GM12878 (cell line): ENCODE results near the gene GAPDHS. TPM values are rescaled to one million over a fixed set of nuclear protein-coding genes. Genes with fewer than 3 reads are reported as not detected.

Experiments used
- ATAC-seq: fragments of 200-7000 bp; cut with Tn5 transposase; 3 replicates; pipeline ENCODE4 v1.9.1; 2020; ENCODE audit warnings: mild to moderate bottlenecking, moderate library complexity
- BruUV-seq: library from RNA; stranded (reverse); fragments of 400-500 nt; replicated peaks from 2 replicates; lab custom pipeline; 2021; lab: Mats Ljungman, UMichigan
- CTCF ChIA-PET: fragments of 300-600 bp; sonication (Branson Sonifier 250); formaldehyde crosslinking; extraction: SDS; loops from one replicate; lab custom pipeline; 2021; ENCODE audit warnings: inconsistent platforms; lab: Yijun Ruan, JAX
- POLR2A ChIA-PET: fragments of 350-600 bp; formaldehyde crosslinking; extraction: SDS; loops from one replicate; lab custom pipeline; 2021; ENCODE audit warnings: inconsistent platforms; lab: Charles Lee
- RAD21 ChIA-PET: fragments of 300-600 bp; sonication (Branson Sonifier 250); formaldehyde crosslinking; loops from one replicate; lab custom pipeline; 2023; ENCODE audit warnings: antibody characterized with exemption; ENCODE audit not compliant: unreplicated experiment; lab: Charles Lee
- SMC1A ChIA-PET: fragments of 300-600 bp; sonication (Branson Sonifier 250); formaldehyde crosslinking; loops from one replicate; lab custom pipeline; 2023; ENCODE audit not compliant: unreplicated experiment, uncharacterized antibody; lab: Charles Lee
- DNase-seq: peaks from one replicate; pipeline ENCODE4 v3.0.0-alpha.2; 2011; ENCODE audit warnings: low read depth, low spot score
- FAIRE-seq: peaks from 3 replicates; lab custom pipeline; 2011; peaks lifted over from hg19 to GRCh38; lab: Jason Lieb, UNC
- H2AFZ ChIP-seq: 2 replicates; pipeline ENCODE4 v1.6.0; 2011; ENCODE audit warnings: low read depth, low read length, control low read depth; ENCODE audit not compliant: control insufficient read depth
- H3K27ac ChIP-seq: 2 replicates; pipeline ENCODE4 v1.5.1; 2011; ENCODE audit warnings: control low read depth; ENCODE audit not compliant: control insufficient read depth, insufficient read depth
- H3K27me3 ChIP-seq, 2 experiments: replicated peaks in 1 of 2; 2 replicates each; pipeline versions ENCODE4 v1.6.0 to v1.6.1; 2011; ENCODE audit warnings: low read length in 1 of 2; ENCODE audit not compliant: control insufficient read depth in 2 of 2, insufficient read depth in 2 of 2
- H3K36me3 ChIP-seq, 2 experiments: 2 replicates each; pipeline ENCODE4 v1.5.1; 2011; ENCODE audit warnings: low read length in 1 of 2; ENCODE audit not compliant: control insufficient read depth in 2 of 2, insufficient read depth in 2 of 2
- H3K4me1 ChIP-seq: 2 replicates; pipeline ENCODE4 v1.6.1; 2011; ENCODE audit warnings: mild to moderate bottlenecking, low read length, moderate library complexity, mixed read lengths; ENCODE audit not compliant: control insufficient read depth, insufficient read depth
- H3K4me2 ChIP-seq: 2 replicates; pipeline ENCODE4 v1.6.0; 2011; ENCODE audit warnings: control low read depth; ENCODE audit not compliant: control insufficient read depth, insufficient read depth
- H3K4me3 ChIP-seq: fragments of 200-600 bp; sonication (generic); 2 replicates; pipeline ENCODE4 v1.5.1; 2016
- H3K79me2 ChIP-seq: 2 replicates; pipeline ENCODE4 v1.6.0; 2011; ENCODE audit warnings: low read length; ENCODE audit not compliant: control insufficient read depth, insufficient read depth
- H3K9ac ChIP-seq: 2 replicates; pipeline ENCODE4 v1.8.0; 2011; ENCODE audit warnings: low read length, control low read depth, mixed read lengths; ENCODE audit not compliant: control insufficient read depth, insufficient read depth
- H3K9me3 ChIP-seq: replicated peaks from 3 replicates; pipeline ENCODE4 v1.5.1; 2011; ENCODE audit warnings: mild to moderate bottlenecking, low read length; ENCODE audit not compliant: control insufficient read depth, insufficient read depth
- H4K20me1 ChIP-seq: 2 replicates; pipeline ENCODE4 v1.6.0; 2011; ENCODE audit not compliant: control insufficient read depth, insufficient read depth
- BHLHE40 ChIP-seq, 2 experiments: fragments of 450-650 bp in 1 of 2; IDR thresholded peaks; 2 replicates each; pipeline ENCODE4 v1.6.1; 2011 to 2017; ENCODE audit warnings: low read depth in 2 of 2, borderline replicate concordance in 1 of 2, improper control_type of control experiment in 1 of 2, low read length in 1 of 2, mild to moderate bottlenecking in 1 of 2
- CHD2 ChIP-seq: IDR thresholded peaks from 2 replicates; pipeline ENCODE4 v1.6.1; 2011; ENCODE audit warnings: low read depth, low read length, improper control_type of control experiment, borderline replicate concordance
- EED ChIP-seq: sonication (generic); IDR thresholded peaks from 2 replicates; pipeline ENCODE4 v1.6.1; 2016; ENCODE audit warnings: antibody characterized with exemption, low read depth
- ESRRA ChIP-seq: IDR thresholded peaks from 2 replicates; pipeline ENCODE4 v1.6.1; 2012; ENCODE audit warnings: mild to moderate bottlenecking, low read length, improper control_type of control experiment
- MEF2A ChIP-seq: IDR thresholded peaks from 2 replicates; pipeline ENCODE4 v1.6.1; 2011; ENCODE audit warnings: low read depth, mild to moderate bottlenecking, low read length, moderate library complexity; ENCODE audit not compliant: insufficient read depth
- MTA3 ChIP-seq: IDR thresholded peaks from 2 replicates; pipeline ENCODE4 v1.6.1; 2012; ENCODE audit warnings: low read length, inconsistent platforms, borderline replicate concordance
- NR2F1 ChIP-seq: fragments of 450-650 bp; conservative IDR thresholded peaks from 2 replicates; pipeline ENCODE4 v1.6.1; 2017; ENCODE audit warnings: mild to moderate bottlenecking
- SREBF2 ChIP-seq: IDR thresholded peaks from 2 replicates; pipeline ENCODE4 v1.6.1; 2012; ENCODE audit warnings: mild to moderate bottlenecking, low read length
- YY1 ChIP-seq: IDR thresholded peaks from 2 replicates; pipeline ENCODE4 v1.6.1; 2011; ENCODE audit warnings: low read depth, mild to moderate bottlenecking, low read length
- ZBED1 ChIP-seq: IDR thresholded peaks from 2 replicates; pipeline ENCODE4 v1.6.1; 2016; ENCODE audit warnings: borderline replicate concordance
- ZNF274 ChIP-seq: IDR thresholded peaks from one replicate; pipeline ENCODE4 v1.8.0; 2011; ENCODE audit not compliant: insufficient read length, insufficient read depth
- WGBS: methylation state at CpG from one replicate; pipeline ENCODE4 v1.1.6; 2016; ENCODE audit warnings: low lambda C conversion rate; ENCODE audit not compliant: insufficient replicate concordance, insufficient coverage; ENCODE audit errors: missing lambda C conversion rate; 5-methylcytosine and 5-hydroxymethylcytosine counted together
- in situ Hi-C: fragments of 300-500 bp; cut with MboI; formaldehyde crosslinking; loops from 9 replicates; pipeline ENCODE4 v1.14.3; 2018; ENCODE audit warnings: mixed read lengths
- intact Hi-C: fragments of 100-400 bp; cut with micrococcal nuclease; formaldehyde crosslinking; loops from one replicate; pipeline ENCODE4 v1.14.2; 2022; ENCODE audit not compliant: unreplicated experiment
- polyA plus RNA-seq, 11 experiments: library from polyadenylated mRNA; depleted of rRNA in 4 of 11; unstranded in 6 of 11; stranded (reverse) in 5 of 11; fragments of >200 nt; fragmentation: Nextera tagmentation in 4 of 11; fragmentation: Illumina TruSeq in 1 of 11; extraction: Ambion mirVana in 4 of 11; extraction: Trizol in 1 of 11; gene quantifications; 1 replicate in 1 of 11; 2 replicates in 10 of 11; pipeline versions ENCODE4 v1.2.1 to v1.2.3, GENCODE V29; 2011 to 2016; ENCODE audit warnings: inconsistent platforms in 2 of 11, missing spikeins in 2 of 11, low read depth in 1 of 11
- total RNA-seq, 4 experiments: library from RNA; depleted of rRNA in 3 of 4; stranded (reverse); fragments of >200 nt in 3 of 4; fragmentation: Illumina TruSeq in 1 of 4; extraction: Trizol in 1 of 4; gene quantifications; 2 replicates each; pipeline versions ENCODE4 v1.2.1 to v1.2.3, GENCODE V29; 2013 to 2021
- TF ChIP-seq, protein P1 (sequence below): IDR thresholded peaks from 2 replicates; pipeline ENCODE4 v1.6.1; 2012; ENCODE audit warnings: improper control_type of control experiment, low read depth, low read length; ENCODE audit not compliant: insufficient replicate concordance

Gene GAPDHS
- total and polyA plus RNA-seq, 10 of the 15 experiments (the other 5 are each of a cell fraction or from before 2014, with no cell fraction given) = 0.08 TPM; not detected in 9

DNA sequence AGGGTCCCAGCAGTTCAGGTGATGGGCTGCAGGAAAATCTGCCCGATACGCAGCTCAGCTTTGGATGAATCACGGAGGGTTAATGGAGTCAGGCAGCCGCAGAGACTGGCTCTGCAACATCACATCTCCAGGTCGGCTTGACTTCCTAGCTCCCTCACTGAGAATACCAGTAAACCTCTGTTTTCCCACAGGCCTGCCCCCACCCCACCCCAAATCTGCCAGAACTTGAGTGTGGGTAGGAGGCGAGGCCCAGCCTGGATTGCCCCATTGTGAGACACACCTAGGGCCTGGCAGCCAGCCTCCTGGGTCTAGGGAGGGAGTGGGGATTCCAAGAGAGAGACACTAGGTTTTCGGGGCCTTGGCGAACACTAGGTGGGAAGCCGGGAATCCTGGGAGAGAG, 39.3 kb upstream of the GAPDHS start:
- FAIRE-seq (no peak), ATAC-seq (no peak), DNase-seq (no peak)
- Histone ChIP-seq H3K9ac (no peak overlapping the region), H3K79me2 (no peaks in the 10 kb centered on the region), H2AFZ (no peak overlapping the region), H3K36me3 (no peaks in the 10 kb centered on the region), H3K27me3 (peaks cover 0 to 2% of the 10 kb centered on the region in 2 experiments; a peak in 1 of 4 replicates), H3K4me2 (no peak overlapping the region), H4K20me1 (no peaks in the 10 kb centered on the region), H3K9me3 (no peaks in the 10 kb centered on the region), H3K27ac (no peak overlapping the region), H3K4me1 (peaks cover 9% of the 10 kb centered on the region), H3K4me3 (no peak overlapping the region)
- CTCF ChIA-PET = interaction anchor here (0.6 to 7.2 kb wide), 4 partner anchors 14 to 139 kb away, joined by 3 to 111 read pairs (median 46); no protein-coding TSS in a partner anchor
- POLR2A ChIA-PET = interaction anchor here (0.9 kb wide), 1 partner anchor 14 kb away, joined by 3 read pairs; no protein-coding TSS in a partner anchor
- 73% methylated on average over 9 of the region's 9 CpGs for WGBS
- BruUV-seq = no TSS peak
- in situ Hi-C loops (no loop called here), intact Hi-C loops (loop anchor here (2.0 to 10.0 kb wide), 2 partner anchors 25 to 229 kb away; partner anchors contain the start of gene USF2)
- RAD21 ChIA-PET = interaction anchor here (1.4 to 2.5 kb wide), 3 partner anchors 141 to 353 kb away, joined by 3 to 8 read pairs (median 4); partner anchors contain the start of gene FFAR1
- TF ChIP-seq NR2F1 = no peak
- no peak for TF ChIP-seq CHD2
- no peak for TF ChIP-seq YY1
- no peak for TF ChIP-seq ZNF274
- TF ChIP-seq MEF2A = no peak
- TF ChIP-seq EED = no peak
- TF ChIP-seq ESRRA = no peak
- TF ChIP-seq ZBED1 = no peak
- no peak for TF ChIP-seq SREBF2
- TF ChIP-seq MTA3 = no peak
- no peak for TF ChIP-seq BHLHE40 (IDR thresholded peaks at IDR 0.05; ENCODE audit: borderline replicate concordance in 1 of 2, low read depth in 2 of 2, low read length in 1 of 2)
- TF ChIP-seq, protein P1, sequence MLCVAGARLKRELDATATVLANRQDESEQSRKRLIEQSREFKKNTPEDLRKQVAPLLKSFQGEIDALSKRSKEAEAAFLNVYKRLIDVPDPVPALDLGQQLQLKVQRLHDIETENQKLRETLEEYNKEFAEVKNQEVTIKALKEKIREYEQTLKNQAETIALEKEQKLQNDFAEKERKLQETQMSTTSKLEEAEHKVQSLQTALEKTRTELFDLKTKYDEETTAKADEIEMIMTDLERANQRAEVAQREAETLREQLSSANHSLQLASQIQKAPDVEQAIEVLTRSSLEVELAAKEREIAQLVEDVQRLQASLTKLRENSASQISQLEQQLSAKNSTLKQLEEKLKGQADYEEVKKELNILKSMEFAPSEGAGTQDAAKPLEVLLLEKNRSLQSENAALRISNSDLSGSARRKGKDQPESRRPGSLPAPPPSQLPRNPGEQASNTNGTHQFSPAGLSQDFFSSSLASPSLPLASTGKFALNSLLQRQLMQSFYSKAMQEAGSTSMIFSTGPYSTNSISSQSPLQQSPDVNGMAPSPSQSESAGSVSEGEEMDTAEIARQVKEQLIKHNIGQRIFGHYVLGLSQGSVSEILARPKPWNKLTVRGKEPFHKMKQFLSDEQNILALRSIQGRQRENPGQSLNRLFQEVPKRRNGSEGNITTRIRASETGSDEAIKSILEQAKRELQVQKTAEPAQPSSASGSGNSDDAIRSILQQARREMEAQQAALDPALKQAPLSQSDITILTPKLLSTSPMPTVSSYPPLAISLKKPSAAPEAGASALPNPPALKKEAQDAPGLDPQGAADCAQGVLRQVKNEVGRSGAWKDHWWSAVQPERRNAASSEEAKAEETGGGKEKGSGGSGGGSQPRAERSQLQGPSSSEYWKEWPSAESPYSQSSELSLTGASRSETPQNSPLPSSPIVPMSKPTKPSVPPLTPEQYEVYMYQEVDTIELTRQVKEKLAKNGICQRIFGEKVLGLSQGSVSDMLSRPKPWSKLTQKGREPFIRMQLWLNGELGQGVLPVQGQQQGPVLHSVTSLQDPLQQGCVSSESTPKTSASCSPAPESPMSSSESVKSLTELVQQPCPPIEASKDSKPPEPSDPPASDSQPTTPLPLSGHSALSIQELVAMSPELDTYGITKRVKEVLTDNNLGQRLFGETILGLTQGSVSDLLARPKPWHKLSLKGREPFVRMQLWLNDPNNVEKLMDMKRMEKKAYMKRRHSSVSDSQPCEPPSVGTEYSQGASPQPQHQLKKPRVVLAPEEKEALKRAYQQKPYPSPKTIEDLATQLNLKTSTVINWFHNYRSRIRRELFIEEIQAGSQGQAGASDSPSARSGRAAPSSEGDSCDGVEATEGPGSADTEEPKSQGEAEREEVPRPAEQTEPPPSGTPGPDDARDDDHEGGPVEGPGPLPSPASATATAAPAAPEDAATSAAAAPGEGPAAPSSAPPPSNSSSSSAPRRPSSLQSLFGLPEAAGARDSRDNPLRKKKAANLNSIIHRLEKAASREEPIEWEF = no peak
- SMC1A ChIA-PET = interaction anchor here (0.8 to 3.1 kb wide), 4 partner anchors 9 to 54 kb away, joined by 3 to 29 read pairs (median 10); no protein-coding TSS in a partner anchor
